GM21515 (cell line): Measurements from ENCODE around the gene PEX6.
"Not testable (repeated sequence)": the region's sequence is repeated elsewhere in the genome, so short reads cannot be mapped to it uniquely, and the experiment has no call there.

Experiments used
- ATAC-seq: cut with Tn5 transposase; IDR thresholded peaks from one replicate; pipeline ENCODE4 v1.9.1; 2021; ENCODE audit not compliant: unreplicated experiment

The PEX6 gene

DNA sequence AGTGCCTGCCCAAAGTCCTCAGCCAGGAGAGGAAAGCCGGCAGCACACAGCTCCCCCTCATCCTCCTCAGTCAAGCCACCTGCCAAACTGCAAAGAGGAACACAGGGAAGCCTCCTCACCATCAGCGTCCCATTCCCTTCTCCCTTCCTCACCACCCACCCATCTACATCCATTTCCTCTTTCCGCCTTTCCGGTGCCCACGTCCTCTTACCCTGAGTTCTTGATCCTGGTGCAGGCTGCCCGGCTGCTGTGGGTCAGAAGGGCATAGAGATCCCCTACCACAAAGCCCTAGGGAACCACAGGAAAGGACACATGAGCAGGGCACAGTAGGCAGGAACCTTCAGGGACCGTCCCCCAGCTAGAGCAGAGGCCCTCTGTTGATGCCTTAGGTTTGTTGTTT lies 12.4 kb downstream of the PEX6 start:
- no peak for ATAC-seq

- ATAC-seq: no peak
Observed at GRCh38 chr6:42963855-42964605, 15.0 kb downstream of the PEX6 start.

GRCh38 chr6:42963179-42963854 lies 15.7 kb downstream of the PEX6 start:
- no peak for ATAC-seq

DNA sequence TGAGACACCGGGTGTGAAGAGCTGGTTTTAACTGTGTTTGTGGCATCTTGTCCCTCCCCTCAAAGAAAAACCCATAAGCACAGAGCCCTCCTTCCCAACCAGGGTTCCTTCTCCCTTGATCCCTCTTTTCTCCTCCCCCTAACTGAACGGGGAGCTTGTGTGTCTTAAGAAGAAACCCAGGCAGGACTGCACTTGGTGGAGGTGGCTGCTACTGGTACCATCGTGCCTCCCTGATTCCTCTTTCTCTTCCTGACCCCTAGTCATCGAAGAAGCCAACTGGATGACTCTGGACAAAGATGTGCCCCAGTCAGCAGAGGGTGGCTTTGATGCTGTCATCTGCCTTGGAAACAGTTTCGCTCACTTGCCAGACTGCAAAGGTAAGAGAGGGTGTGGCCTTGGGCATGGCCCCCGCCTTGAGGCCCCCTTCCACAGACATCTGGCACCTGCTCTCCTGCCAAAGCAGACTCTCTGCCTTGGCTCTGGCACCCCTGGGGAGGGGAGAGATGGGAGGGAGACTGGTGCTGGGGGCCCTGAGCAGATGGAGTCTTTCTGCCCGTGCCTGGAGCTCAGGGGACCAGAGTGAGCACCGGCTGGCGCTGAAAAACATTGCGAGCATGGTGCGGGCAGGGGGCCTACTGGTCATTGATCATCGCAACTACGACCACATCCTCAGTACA lies 16.3 kb downstream of the PEX6 start:
- ATAC-seq: no peak

DNA sequence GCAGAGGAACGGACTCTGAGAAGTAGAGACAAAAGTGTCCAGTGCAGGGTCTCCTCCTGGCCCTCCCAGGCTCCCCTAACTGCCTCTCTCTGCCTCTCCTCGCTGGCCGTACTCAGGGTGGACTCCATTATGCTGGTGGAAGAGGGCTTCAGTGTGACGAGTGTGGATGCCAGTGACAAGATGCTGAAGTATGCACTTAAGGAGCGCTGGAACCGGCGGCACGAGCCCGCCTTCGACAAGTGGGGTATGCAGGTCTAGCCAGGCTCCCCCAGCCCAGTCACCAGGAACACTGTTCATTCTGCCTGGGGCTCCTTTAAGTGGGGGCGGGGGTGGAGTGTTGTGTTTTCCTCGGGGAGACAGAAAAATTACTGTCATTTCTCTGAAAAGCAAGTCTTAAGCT lies 16.9 kb downstream of the PEX6 start:
- ATAC-seq: no peak

GRCh38 chr6:42961020-42961470 lies 17.9 kb downstream of the PEX6 start:
- ATAC-seq: no peak

- ATAC-seq: no peak
Observed at GRCh38 chr6:42960243-42961019, 18.6 kb downstream of the PEX6 start, which contains the start of gene GNMT. TSS of gene GNMT (plus strand) at chr6:42960754. CDS start at chr6:42960768, 14 bp downstream.

DNA sequence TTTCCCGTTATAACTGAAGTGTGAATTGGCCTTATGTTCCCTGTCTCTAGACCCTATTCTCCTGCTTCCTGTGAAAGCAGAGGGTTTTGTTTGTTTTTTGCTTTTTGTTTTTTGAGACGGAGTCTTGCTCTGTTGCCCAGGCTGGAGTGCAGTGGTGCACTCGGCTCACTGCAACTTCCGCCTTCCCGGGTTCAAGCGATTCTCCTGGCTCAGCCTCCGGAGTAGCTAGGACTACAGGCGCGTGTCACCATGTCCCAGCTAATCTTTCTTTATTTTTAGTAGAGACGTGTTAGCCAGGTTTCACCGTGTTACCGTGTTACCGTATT lies 19.1 kb downstream of the PEX6 start:
- no peak for ATAC-seq

- ATAC-seq: no peak
Observed at GRCh38 chr6:42958125-42958524, 20.9 kb downstream of the PEX6 start.

DNA sequence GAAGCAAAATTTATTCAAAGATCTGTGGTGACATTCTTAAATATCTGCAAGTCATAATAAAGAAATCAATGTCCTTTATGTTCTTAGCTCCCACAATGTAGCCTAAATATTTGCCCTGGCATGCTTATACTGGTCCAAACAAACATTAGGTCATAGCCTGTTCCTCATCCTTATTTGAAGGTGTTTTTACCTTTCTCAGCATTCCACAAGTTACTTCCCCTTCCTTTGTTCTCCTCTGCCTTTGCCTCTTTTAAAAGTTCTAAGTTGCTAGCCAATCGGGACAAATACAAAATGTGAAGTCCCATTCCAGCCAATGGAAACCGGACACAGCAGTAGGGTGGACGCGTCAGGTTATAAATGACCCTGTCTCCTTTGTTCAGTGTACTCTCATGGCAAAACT lies 24.6 kb downstream of the PEX6 start:
- ATAC-seq: not testable (repeated sequence)

DNA sequence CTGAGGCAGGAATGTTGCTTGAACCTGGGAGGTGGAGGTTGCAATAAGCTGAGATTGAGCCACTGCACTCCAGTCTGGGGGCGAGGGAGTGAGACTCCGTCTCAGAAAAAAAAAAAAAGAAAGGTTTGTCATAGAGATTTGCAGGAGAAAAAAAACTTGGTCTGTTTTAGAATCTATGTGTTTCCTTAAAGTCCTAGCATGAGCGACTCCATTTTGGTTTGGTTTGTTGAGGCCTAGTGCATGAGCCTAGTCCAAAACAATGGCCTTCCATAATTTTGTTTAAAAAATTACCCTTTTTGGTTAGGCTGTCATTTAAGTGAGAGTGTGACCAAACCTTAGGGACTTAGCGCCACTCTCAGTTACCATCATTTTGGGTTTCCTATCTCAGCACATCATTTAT lies 26.6 kb downstream of the PEX6 start:
- ATAC-seq: no peak

DNA sequence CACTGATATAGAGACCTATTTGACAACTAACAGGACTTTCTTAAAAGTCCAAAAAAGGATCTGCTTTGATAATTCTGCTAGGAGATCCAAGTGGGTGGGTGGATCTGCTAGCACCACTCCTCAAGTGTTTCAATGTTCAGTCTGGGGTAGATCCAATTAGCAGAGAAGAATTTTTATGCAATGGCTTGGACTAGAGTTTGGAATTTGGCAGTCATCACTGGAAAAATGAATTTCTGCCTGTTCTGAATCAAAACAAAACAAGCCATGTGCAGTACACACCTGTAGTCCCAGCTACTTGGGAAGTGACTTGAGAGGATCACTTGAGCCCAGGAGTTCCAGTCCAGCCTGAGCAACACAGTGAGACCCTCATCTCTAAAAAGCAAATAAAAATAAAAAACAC lies 31.0 kb downstream of the PEX6 start:
- ATAC-seq: no peak

DNA sequence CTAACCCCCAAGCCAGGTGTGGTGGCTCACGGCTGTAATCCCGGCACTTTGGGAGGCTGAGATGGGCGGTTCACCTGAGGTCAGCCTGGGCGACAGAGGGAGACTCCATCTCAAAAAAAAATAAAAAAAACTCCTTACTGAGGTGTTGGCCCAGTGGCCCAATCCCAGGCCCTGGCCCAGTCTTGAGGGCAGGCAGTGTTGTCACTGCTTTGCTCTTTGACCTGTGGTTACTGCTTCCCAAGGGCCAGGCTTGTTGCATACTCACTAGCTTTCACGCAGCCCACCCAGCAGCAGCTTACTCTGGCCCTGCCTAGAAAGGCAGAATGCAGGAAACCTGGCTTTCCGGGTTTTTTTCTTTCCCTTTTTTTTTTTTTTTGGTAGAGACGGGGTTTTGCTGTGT lies 36.5 kb downstream of the PEX6 start:
- ATAC-seq: no peak

- ATAC-seq: not testable (repeated sequence)
Observed at GRCh38 chr6:42941356-42941755, 37.6 kb downstream of the PEX6 start.

DNA sequence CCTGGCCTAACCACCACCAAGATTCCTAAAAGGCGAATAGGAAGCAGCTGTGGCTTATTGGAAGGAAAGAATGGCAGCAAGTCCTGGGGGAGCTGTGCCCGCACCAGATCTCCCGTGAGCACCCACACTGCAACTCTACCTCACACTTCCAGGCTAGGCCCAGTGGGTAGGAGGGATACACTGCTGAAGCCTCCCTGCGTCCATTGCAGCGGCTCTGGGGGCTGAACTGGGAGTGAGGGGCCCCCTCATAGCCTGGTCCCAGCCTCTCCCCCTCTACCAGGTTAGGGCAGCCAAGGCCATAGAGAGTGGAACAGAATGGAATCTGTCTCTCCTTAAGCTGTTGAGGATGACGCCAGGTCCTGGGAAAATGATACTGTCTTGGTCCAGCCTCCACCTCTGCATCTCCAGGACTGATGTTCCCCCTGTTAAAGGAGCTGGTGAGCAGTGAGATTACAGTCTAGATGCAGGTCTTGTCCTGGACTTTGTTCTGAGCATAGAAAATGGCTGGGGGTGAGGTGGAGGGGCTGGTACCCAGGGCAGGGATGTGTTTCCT lies 38.4 kb downstream of the PEX6 start:
- ATAC-seq: no peak

GRCh38 chr6:42939810-42940167 lies 39.2 kb downstream of the PEX6 start:
- ATAC-seq: no peak

DNA sequence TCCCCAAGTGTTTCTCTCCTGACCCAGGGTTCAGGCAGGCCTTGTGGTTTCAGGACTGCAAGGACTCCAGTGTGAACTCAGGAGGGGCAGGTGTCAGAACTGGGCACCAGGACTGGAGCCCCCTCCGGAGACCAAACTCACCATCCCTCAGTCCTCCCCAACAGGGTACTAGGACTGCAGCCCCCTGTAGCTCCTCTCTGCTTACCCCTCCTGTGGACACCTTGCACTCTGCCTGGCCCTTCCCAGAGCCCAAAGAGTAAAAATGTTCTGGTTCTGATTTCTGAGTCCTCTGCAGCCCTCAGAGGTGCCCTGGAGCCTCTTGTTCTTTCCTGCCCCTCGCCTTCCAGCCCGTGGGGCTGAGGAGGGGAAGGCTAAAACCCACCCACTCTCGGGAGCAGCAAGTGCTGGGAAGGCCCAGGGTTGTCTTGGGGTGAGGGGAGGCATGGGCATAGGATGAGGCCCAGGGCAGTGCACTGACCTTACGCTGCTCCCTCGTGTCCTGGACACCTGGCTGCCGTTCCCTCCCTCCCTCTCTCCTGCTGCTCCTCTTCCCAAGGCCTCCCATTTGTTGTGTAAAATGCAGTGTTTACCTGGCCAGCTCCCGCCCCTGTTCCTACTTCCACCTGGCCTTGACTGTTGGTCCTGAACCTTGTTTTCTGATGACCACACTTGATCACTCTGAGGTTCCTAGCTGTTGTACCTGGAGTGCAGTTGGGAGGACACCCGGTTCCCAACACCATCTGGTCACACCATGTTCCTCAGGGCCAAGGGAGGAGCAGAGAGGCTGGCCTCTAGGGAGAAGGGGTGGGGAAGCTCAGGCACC lies 39.8 kb downstream of the PEX6 start:
- ATAC-seq: no peak

- ATAC-seq: no peak
Observed at GRCh38 chr6:42938428-42938796, 40.6 kb downstream of the PEX6 start.

GRCh38 chr6:42937548-42938427 lies 41.2 kb downstream of the PEX6 start:
- ATAC-seq: no peak
